GM10266 (cell line): Measurements from ENCODE around the gene C5AR1.

Experiments used
- DNase-seq: peaks from one replicate; pipeline ENCODE4 v3.0.0; 2012; ENCODE audit errors: extremely low spot score
- TF ChIP-seq, protein P1 (sequence below): IDR thresholded peaks from 2 replicates; pipeline ENCODE4 v1.5.1; 2012; ENCODE audit warnings: mild to moderate bottlenecking, low read depth; ENCODE audit not compliant: control insufficient read depth, insufficient read depth; ENCODE audit errors: missing control alignments

Gene C5AR1

DNA sequence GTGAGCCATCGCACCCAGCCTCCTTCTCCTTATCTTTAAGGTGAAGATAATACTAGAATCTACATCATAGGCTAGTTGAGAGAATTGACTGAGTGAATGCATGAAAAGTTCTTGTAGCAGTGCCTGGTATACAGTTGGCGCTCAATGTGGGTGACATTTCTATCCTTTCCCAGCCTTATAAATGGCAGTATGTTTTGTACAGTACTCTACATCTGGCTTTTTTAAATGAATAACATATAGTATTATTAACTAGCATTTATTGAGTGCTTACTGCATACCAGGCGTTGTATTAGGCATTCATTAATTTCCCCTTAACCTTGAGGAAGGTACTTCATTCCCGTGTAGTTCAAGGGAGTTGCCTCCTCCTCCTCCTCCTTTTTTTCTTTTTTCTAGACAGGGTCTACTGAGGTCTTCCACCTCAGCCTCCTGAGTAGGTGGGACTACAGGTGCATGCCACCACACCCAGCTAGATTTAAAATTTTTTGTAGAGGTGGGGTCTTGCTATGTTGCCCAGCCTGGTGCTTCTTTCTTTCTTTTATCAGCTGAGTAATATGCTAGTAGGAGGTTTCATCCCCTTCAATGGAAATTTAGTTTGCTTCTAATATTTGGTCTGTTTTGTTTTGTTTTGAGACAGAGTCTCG, 2.8 kb downstream of the C5AR1 start:
- TF ChIP-seq, protein P1, sequence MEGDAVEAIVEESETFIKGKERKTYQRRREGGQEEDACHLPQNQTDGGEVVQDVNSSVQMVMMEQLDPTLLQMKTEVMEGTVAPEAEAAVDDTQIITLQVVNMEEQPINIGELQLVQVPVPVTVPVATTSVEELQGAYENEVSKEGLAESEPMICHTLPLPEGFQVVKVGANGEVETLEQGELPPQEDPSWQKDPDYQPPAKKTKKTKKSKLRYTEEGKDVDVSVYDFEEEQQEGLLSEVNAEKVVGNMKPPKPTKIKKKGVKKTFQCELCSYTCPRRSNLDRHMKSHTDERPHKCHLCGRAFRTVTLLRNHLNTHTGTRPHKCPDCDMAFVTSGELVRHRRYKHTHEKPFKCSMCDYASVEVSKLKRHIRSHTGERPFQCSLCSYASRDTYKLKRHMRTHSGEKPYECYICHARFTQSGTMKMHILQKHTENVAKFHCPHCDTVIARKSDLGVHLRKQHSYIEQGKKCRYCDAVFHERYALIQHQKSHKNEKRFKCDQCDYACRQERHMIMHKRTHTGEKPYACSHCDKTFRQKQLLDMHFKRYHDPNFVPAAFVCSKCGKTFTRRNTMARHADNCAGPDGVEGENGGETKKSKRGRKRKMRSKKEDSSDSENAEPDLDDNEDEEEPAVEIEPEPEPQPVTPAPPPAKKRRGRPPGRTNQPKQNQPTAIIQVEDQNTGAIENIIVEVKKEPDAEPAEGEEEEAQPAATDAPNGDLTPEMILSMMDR: no peak
- no peak for DNase-seq

DNA sequence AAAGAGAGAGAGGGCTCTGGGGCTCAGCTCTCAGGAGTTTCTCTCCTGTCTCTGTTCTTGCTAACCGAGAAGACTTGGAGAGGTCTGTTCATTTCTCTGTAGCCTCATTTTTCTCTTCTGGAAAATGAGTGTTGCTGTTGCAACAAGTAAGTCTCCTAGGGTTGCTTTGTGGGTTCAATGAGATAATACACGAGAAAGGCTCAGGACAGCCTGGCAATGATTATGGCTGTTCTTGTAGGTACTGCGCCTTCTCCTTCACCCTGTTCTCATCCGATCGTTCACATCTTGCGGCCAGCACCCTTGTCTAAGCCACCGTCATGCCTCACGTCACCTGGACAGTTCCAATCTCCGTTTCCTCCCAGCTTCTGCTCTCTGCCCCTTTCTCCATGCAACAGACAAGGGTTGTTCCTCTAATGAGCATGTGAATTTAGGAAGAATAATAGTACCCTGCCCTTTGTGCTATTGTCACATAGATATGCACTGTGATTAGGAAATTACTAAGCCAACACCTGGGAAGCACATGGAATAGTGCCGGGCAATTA, 4.2 kb downstream of the C5AR1 start:
- TF ChIP-seq, protein P1: no peak
- no peak for DNase-seq

DNA sequence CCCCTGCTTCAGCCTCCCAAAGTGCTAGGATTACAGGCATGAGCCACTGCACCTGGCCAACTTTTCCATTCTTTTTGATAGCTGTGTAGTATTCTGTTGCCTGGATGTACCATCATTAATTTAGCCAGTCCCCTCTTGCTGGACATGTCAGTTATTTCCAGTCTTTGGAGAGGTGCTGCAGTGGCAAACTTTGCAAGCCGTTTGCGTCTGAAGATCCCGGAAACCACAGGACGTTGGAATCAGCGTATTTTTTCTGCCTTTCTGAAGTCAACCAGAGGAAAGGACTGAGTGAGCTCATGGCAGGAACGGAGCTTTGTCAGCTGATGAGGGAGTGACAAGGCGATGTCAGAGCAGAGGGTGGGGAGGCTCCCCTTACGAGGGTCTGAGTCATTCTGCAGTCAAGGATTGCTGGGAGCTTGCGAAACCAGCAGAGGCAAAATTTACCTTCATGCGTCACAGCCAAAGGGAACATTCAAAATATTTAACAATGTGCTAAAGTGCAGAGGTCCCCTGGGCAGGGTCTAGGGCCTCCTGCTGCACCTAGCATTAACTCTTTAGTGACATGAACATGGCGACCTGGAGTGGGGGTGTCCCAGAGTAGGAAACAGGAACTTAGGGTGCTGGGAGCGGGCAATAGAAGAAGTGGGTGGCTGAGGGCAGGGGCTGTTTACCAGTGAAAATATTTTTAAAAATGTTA, 5.6 kb downstream of the C5AR1 start:
- DNase-seq: no peak
- TF ChIP-seq, protein P1: no peak

DNA sequence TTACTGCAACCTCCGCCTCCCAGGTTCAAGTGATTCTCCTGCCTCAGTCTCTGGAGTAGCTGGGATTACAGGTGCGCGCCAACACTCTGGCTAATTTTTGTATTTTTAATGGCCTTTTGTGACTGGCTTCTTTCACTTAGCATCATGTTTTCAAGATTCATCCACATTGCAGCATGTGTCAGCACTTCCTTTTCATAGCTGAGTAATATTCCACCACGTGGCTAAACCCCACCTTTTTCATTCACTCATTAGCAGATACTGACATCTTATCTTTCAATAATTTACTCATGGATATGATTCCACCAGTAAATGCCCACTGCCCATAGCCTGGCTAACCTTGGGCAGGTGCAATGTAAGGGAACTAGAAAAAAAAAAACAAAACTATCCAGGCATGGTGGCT, 6.9 kb downstream of the C5AR1 start:
- TF ChIP-seq, protein P1: no peak
- DNase-seq: no peak

DNA sequence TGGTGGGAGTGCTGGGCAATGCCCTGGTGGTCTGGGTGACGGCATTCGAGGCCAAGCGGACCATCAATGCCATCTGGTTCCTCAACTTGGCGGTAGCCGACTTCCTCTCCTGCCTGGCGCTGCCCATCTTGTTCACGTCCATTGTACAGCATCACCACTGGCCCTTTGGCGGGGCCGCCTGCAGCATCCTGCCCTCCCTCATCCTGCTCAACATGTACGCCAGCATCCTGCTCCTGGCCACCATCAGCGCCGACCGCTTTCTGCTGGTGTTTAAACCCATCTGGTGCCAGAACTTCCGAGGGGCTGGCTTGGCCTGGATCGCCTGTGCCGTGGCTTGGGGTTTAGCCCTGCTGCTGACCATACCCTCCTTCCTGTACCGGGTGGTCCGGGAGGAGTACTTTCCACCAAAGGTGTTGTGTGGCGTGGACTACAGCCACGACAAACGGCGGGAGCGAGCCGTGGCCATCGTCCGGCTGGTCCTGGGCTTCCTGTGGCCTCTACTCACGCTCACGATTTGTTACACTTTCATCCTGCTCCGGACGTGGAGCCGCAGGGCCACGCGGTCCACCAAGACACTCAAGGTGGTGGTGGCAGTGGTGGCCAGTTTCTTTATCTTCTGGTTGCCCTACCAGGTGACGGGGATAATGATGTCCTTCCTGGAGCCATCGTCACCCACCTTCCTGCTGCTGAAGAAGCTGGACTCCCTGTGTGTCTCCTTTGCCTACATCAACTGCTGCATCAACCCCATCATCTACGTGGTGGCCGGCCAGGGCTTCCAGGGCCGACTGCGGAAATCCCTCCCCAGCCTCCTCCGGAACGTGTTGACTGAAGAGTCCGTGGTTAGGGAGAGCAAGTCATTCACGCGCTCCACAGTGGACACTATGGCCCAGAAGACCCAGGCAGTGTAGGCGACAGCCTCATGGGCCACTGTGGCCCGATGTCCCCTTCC, 10.5 kb downstream of the C5AR1 start:
- TF ChIP-seq, protein P1: no peak

DNA sequence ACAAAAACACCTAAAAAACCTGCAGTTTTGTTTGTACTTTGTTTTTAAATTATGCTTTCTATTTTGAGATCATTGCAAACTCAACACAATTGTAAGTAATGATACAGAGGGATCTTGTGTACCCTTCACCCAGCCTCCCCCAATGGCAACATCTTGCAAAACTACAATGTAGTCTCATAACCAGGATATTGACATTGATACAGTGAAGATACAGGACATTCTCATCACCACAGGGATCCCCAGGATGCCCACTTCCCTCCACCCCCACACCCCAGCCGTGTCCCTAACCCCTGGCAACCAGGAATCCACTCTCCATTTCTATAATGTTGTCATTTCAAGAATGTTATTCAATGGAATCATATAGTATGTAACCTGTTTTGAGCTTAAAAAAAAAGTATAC, 12.0 kb downstream of the C5AR1 start:
- TF ChIP-seq, protein P1: no peak
- DNase-seq: no peak

More for the DNA sequence above, 10.5 kb downstream of the C5AR1 start:
- no peak for DNase-seq
